HepG2 (cell line): ENCODE data around the gene TLCD1. TPM values are rescaled to one million over a fixed set of nuclear protein-coding genes. Genes with fewer than 3 reads are reported as not detected.
A peak's percentile ranks its signal among the peaks of the same experiment; 100 is the strongest.

ENCODE experiments used
- SRY ChIP-seq: sonication (generic); formaldehyde crosslinking; IDR thresholded peaks from 2 replicates; pipeline ENCODE4 v1.8.0; 2022; ENCODE audit warnings: mild to moderate bottlenecking, missing genetic modification reagents
- ZNF224 ChIP-seq: sonication (generic); formaldehyde crosslinking; IDR thresholded peaks from 2 replicates; pipeline ENCODE4 v1.5.0; 2020; ENCODE audit warnings: mild to moderate bottlenecking, missing genetic modification reagents
- ZNF468 ChIP-seq: sonication (generic); formaldehyde crosslinking; IDR thresholded peaks from 2 replicates; pipeline ENCODE4 v1.8.0; 2022; ENCODE audit warnings: mild to moderate bottlenecking, moderate library complexity, missing genetic modification reagents
- ZNF713 ChIP-seq: sonication (generic); formaldehyde crosslinking; IDR thresholded peaks from 2 replicates; pipeline ENCODE4 v1.4.0; 2020; ENCODE audit warnings: mild to moderate bottlenecking, missing genetic modification reagents
- ZNF775 ChIP-seq: sonication (generic); formaldehyde crosslinking; IDR thresholded peaks from 2 replicates; pipeline ENCODE4 v1.4.0; 2020; ENCODE audit warnings: missing genetic modification reagents, mild to moderate bottlenecking, moderate library complexity, borderline replicate concordance
- ZNF816 ChIP-seq: sonication (generic); formaldehyde crosslinking; IDR thresholded peaks from 2 replicates; pipeline ENCODE4 v1.8.0; 2022; ENCODE audit warnings: missing genetic modification reagents, mild to moderate bottlenecking, borderline replicate concordance
- polyA plus RNA-seq, 8 experiments: library from polyadenylated mRNA; depleted of rRNA in 3 of 8; stranded (reverse) in 7 of 8; unstranded in 1 of 8; fragments of >200 nt; fragmentation: Illumina TruSeq in 4 of 8; extraction: Trizol in 4 of 8; gene quantifications; 2 replicates each; pipeline versions ENCODE4 v1.2.1 to v1.2.3, GENCODE V29; 2011 to 2016; ENCODE audit warnings: low read depth in 4 of 8, missing spikeins in 1 of 8, mixed read lengths in 1 of 8; ENCODE audit not compliant: insufficient read depth in 1 of 8
- total RNA-seq, 5 experiments: library from RNA; depleted of rRNA; stranded (reverse); fragments of >200 nt; fragmentation: Illumina TruSeq; extraction: Trizol; gene quantifications; 2 replicates each; pipeline ENCODE4 v1.2.3, GENCODE V29; 2016; ENCODE audit warnings: low read depth in 1 of 5
- TF ChIP-seq, protein P1 (sequence below): sonication (generic); formaldehyde crosslinking; IDR thresholded peaks from 2 replicates; pipeline ENCODE4 v1.5.0; 2020; ENCODE audit warnings: mild to moderate bottlenecking, missing genetic modification reagents, borderline replicate concordance
- TF ChIP-seq, protein P2 (sequence below): sonication (generic); formaldehyde crosslinking; IDR thresholded peaks from 2 replicates; pipeline ENCODE4 v1.5.1; 2020; ENCODE audit warnings: missing genetic modification reagents, mild to moderate bottlenecking, borderline replicate concordance
- TF ChIP-seq, protein P3 (sequence below): IDR thresholded peaks from 2 replicates; pipeline ENCODE4 v1.6.1; 2016; ENCODE audit warnings: control low read depth
- TF ChIP-seq, protein P4 (sequence below): IDR thresholded peaks from 2 replicates; pipeline ENCODE4 v1.6.1; 2012; ENCODE audit warnings: inconsistent platforms
- TF ChIP-seq, protein P5 (sequence below): sonication (generic); formaldehyde crosslinking; IDR thresholded peaks from 2 replicates; pipeline ENCODE4 v1.4.0; 2020; ENCODE audit warnings: missing genetic modification reagents
- TF ChIP-seq, protein P6 (sequence below): sonication (generic); formaldehyde crosslinking; IDR thresholded peaks from 2 replicates; pipeline ENCODE4 v1.8.0; 2022; ENCODE audit warnings: mild to moderate bottlenecking, missing genetic modification reagents, moderate library complexity

The TLCD1 gene
- total and polyA plus RNA-seq, 2 of the 13 experiments (the other 11 are each of a cell fraction or from before 2014, with no cell fraction given): 14.9 to 19.6 TPM

DNA sequence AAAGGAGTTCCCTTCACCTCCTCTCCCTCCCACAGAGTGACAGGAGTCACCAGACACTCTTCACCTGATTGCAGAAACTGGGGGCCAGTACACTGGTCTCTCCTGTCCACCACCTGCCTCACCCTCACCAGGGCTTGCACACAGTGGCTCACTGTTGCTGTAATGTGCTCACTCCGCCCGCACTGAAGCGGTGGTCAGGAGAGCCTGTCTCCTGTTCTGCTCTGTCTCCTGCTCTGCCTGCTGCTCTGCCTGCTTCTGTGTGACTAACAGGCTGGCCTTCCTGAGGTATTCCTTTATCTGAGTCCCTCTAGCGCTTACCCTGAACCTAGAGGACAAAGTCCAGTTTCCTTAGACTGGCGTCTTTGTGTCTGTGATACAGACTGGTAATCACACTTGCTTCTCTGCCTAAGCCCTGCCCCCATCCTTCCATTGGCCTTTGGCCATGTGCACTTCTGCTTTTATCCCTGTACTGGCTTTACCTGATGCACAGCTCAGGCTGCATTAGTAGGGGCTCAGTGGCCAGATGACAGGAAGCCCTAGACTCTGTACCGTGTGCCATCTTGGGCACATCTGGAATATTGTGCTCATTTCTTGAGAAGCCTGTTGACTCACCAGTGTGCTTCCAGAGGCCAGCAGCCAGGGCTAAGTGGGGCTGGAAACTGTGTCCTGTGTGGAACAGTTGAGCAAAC is 27.6 kb downstream of the TLCD1 start (continued):
- TF ChIP-seq, protein P1, sequence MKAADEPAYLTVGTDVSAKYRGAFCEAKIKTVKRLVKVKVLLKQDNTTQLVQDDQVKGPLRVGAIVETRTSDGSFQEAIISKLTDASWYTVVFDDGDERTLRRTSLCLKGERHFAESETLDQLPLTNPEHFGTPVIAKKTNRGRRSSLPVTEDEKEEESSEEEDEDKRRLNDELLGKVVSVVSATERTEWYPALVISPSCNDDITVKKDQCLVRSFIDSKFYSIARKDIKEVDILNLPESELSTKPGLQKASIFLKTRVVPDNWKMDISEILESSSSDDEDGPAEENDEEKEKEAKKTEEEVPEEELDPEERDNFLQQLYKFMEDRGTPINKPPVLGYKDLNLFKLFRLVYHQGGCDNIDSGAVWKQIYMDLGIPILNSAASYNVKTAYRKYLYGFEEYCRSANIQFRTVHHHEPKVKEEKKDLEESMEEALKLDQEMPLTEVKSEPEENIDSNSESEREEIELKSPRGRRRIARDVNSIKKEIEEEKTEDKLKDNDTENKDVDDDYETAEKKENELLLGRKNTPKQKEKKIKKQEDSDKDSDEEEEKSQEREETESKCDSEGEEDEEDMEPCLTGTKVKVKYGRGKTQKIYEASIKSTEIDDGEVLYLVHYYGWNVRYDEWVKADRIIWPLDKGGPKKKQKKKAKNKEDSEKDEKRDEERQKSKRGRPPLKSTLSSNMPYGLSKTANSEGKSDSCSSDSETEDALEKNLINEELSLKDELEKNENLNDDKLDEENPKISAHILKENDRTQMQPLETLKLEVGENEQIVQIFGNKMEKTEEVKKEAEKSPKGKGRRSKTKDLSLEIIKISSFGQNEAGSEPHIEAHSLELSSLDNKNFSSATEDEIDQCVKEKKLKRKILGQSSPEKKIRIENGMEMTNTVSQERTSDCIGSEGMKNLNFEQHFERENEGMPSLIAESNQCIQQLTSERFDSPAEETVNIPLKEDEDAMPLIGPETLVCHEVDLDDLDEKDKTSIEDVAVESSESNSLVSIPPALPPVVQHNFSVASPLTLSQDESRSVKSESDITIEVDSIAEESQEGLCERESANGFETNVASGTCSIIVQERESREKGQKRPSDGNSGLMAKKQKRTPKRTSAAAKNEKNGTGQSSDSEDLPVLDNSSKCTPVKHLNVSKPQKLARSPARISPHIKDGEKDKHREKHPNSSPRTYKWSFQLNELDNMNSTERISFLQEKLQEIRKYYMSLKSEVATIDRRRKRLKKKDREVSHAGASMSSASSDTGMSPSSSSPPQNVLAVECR (CRISPR knock-in tag): peak; percentile 93; the same call in 1 of the 2 replicates
- TF ChIP-seq ZNF224 (CRISPR knock-in tag) (no peak), SRY (CRISPR knock-in tag) (no peak), ZNF468 (CRISPR knock-in tag) (no peak), ZNF775 (no peak), ZNF713 (CRISPR knock-in tag) (no peak), ZNF816 (CRISPR knock-in tag) (no peak)
- TF ChIP-seq, protein P2, sequence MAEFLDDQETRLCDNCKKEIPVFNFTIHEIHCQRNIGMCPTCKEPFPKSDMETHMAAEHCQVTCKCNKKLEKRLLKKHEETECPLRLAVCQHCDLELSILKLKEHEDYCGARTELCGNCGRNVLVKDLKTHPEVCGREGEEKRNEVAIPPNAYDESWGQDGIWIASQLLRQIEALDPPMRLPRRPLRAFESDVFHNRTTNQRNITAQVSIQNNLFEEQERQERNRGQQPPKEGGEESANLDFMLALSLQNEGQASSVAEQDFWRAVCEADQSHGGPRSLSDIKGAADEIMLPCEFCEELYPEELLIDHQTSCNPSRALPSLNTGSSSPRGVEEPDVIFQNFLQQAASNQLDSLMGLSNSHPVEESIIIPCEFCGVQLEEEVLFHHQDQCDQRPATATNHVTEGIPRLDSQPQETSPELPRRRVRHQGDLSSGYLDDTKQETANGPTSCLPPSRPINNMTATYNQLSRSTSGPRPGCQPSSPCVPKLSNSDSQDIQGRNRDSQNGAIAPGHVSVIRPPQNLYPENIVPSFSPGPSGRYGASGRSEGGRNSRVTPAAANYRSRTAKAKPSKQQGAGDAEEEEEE: no peak; the same call in 1 of the 2 replicates
- TF ChIP-seq, protein P3, sequence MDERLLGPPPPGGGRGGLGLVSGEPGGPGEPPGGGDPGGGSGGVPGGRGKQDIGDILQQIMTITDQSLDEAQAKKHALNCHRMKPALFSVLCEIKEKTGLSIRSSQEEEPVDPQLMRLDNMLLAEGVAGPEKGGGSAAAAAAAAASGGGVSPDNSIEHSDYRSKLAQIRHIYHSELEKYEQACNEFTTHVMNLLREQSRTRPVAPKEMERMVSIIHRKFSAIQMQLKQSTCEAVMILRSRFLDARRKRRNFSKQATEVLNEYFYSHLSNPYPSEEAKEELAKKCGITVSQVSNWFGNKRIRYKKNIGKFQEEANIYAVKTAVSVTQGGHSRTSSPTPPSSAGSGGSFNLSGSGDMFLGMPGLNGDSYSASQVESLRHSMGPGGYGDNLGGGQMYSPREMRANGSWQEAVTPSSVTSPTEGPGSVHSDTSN (CRISPR knock-in tag): no peak
- TF ChIP-seq, protein P4, sequence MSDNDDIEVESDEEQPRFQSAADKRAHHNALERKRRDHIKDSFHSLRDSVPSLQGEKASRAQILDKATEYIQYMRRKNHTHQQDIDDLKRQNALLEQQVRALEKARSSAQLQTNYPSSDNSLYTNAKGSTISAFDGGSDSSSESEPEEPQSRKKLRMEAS: peak; percentile 91
- TF ChIP-seq, protein P5, sequence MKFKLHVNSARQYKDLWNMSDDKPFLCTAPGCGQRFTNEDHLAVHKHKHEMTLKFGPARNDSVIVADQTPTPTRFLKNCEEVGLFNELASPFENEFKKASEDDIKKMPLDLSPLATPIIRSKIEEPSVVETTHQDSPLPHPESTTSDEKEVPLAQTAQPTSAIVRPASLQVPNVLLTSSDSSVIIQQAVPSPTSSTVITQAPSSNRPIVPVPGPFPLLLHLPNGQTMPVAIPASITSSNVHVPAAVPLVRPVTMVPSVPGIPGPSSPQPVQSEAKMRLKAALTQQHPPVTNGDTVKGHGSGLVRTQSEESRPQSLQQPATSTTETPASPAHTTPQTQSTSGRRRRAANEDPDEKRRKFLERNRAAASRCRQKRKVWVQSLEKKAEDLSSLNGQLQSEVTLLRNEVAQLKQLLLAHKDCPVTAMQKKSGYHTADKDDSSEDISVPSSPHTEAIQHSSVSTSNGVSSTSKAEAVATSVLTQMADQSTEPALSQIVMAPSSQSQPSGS (CRISPR knock-in tag): peak; percentile 90
- TF ChIP-seq, protein P6, sequence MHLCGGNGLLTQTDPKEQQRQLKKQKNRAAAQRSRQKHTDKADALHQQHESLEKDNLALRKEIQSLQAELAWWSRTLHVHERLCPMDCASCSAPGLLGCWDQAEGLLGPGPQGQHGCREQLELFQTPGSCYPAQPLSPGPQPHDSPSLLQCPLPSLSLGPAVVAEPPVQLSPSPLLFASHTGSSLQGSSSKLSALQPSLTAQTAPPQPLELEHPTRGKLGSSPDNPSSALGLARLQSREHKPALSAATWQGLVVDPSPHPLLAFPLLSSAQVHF (CRISPR knock-in tag): peak; percentile 82; the same call in 1 of the 2 replicates
